GM12878 (cell line): ENCODE data around the gene LMX1B. TPM values are rescaled to one million over a fixed set of nuclear protein-coding genes. Genes with fewer than 3 reads are reported as not detected.

Source experiments
- ATAC-seq: fragments of 200-7000 bp; cut with Tn5 transposase; 3 replicates; pipeline ENCODE4 v1.9.1; 2020; ENCODE audit warnings: mild to moderate bottlenecking, moderate library complexity
- BruUV-seq: library from RNA; stranded (reverse); fragments of 400-500 nt; replicated peaks from 2 replicates; lab custom pipeline; 2021; lab: Mats Ljungman, UMichigan
- CTCF ChIA-PET: fragments of 300-600 bp; sonication (Branson Sonifier 250); formaldehyde crosslinking; extraction: SDS; loops from one replicate; lab custom pipeline; 2021; ENCODE audit warnings: inconsistent platforms; lab: Yijun Ruan, JAX
- POLR2A ChIA-PET: fragments of 350-600 bp; formaldehyde crosslinking; extraction: SDS; loops from one replicate; lab custom pipeline; 2021; ENCODE audit warnings: inconsistent platforms; lab: Charles Lee
- RAD21 ChIA-PET: fragments of 300-600 bp; sonication (Branson Sonifier 250); formaldehyde crosslinking; loops from one replicate; lab custom pipeline; 2023; ENCODE audit warnings: antibody characterized with exemption; ENCODE audit not compliant: unreplicated experiment; lab: Charles Lee
- SMC1A ChIA-PET: fragments of 300-600 bp; sonication (Branson Sonifier 250); formaldehyde crosslinking; loops from one replicate; lab custom pipeline; 2023; ENCODE audit not compliant: unreplicated experiment, uncharacterized antibody; lab: Charles Lee
- DNase-seq: peaks from one replicate; pipeline ENCODE4 v3.0.0-alpha.2; 2011; ENCODE audit warnings: low read depth, low spot score
- FAIRE-seq: peaks from 3 replicates; lab custom pipeline; 2011; peaks lifted over from hg19 to GRCh38; lab: Jason Lieb, UNC
- H2AFZ ChIP-seq: 2 replicates; pipeline ENCODE4 v1.6.0; 2011; ENCODE audit warnings: low read depth, low read length, control low read depth; ENCODE audit not compliant: control insufficient read depth
- H3K27ac ChIP-seq: 2 replicates; pipeline ENCODE4 v1.5.1; 2011; ENCODE audit warnings: control low read depth; ENCODE audit not compliant: control insufficient read depth, insufficient read depth
- H3K27me3 ChIP-seq, 2 experiments: replicated peaks in 1 of 2; 2 replicates each; pipeline versions ENCODE4 v1.6.0 to v1.6.1; 2011; ENCODE audit warnings: low read length in 1 of 2; ENCODE audit not compliant: control insufficient read depth in 2 of 2, insufficient read depth in 2 of 2
- H3K36me3 ChIP-seq, 2 experiments: 2 replicates each; pipeline ENCODE4 v1.5.1; 2011; ENCODE audit warnings: low read length in 1 of 2; ENCODE audit not compliant: control insufficient read depth in 2 of 2, insufficient read depth in 2 of 2
- H3K4me1 ChIP-seq: 2 replicates; pipeline ENCODE4 v1.6.1; 2011; ENCODE audit warnings: mild to moderate bottlenecking, low read length, moderate library complexity, mixed read lengths; ENCODE audit not compliant: control insufficient read depth, insufficient read depth
- H3K4me2 ChIP-seq: 2 replicates; pipeline ENCODE4 v1.6.0; 2011; ENCODE audit warnings: control low read depth; ENCODE audit not compliant: control insufficient read depth, insufficient read depth
- H3K4me3 ChIP-seq: fragments of 200-600 bp; sonication (generic); 2 replicates; pipeline ENCODE4 v1.5.1; 2016
- H3K79me2 ChIP-seq: 2 replicates; pipeline ENCODE4 v1.6.0; 2011; ENCODE audit warnings: low read length; ENCODE audit not compliant: control insufficient read depth, insufficient read depth
- H3K9ac ChIP-seq: 2 replicates; pipeline ENCODE4 v1.8.0; 2011; ENCODE audit warnings: low read length, control low read depth, mixed read lengths; ENCODE audit not compliant: control insufficient read depth, insufficient read depth
- H3K9me3 ChIP-seq: replicated peaks from 3 replicates; pipeline ENCODE4 v1.5.1; 2011; ENCODE audit warnings: mild to moderate bottlenecking, low read length; ENCODE audit not compliant: control insufficient read depth, insufficient read depth
- H4K20me1 ChIP-seq: 2 replicates; pipeline ENCODE4 v1.6.0; 2011; ENCODE audit not compliant: control insufficient read depth, insufficient read depth
- E2F4 ChIP-seq: IDR thresholded peaks from 2 replicates; pipeline ENCODE4 v1.6.1; 2012; ENCODE audit warnings: low read depth, low read length, improper control_type of control experiment
- EED ChIP-seq: sonication (generic); IDR thresholded peaks from 2 replicates; pipeline ENCODE4 v1.6.1; 2016; ENCODE audit warnings: antibody characterized with exemption, low read depth
- ETV6 ChIP-seq, 2 experiments: fragments of 450-650 bp in 1 of 2; IDR thresholded peaks in 1 of 2; conservative IDR thresholded peaks in 1 of 2; 2 replicates each; pipeline ENCODE4 v1.6.1; 2014; ENCODE audit warnings: antibody characterized with exemption in 1 of 2, borderline replicate concordance in 1 of 2, low read depth in 1 of 2, mild to moderate bottlenecking in 1 of 2, moderate library complexity in 1 of 2
- EZH2 ChIP-seq: IDR thresholded peaks from 2 replicates; pipeline ENCODE4 v1.6.1; 2012; ENCODE audit warnings: low read depth, mild to moderate bottlenecking, control low read depth, inconsistent platforms, low read length, borderline replicate concordance; ENCODE audit not compliant: control insufficient read depth
- HDAC2 ChIP-seq: fragments of 200-600 bp; sonication (generic); IDR thresholded peaks from 2 replicates; pipeline ENCODE4 v1.6.1; 2017
- IKZF1 ChIP-seq: fragments of 450-650 bp; conservative IDR thresholded peaks from 2 replicates; pipeline ENCODE4 v1.6.1; 2017; ENCODE audit warnings: antibody characterized with exemption, mild to moderate bottlenecking
- RELB ChIP-seq: fragments of 450-650 bp; IDR thresholded peaks from 2 replicates; pipeline ENCODE4 v1.6.1; 2017; ENCODE audit warnings: low read depth, mild to moderate bottlenecking, moderate library complexity
- RFX5 ChIP-seq: IDR thresholded peaks from 2 replicates; pipeline ENCODE4 v1.6.1; 2011; ENCODE audit warnings: low read depth, low read length, improper control_type of control experiment
- SMARCA5 ChIP-seq: fragments of 450-650 bp; IDR thresholded peaks from 2 replicates; pipeline ENCODE4 v1.6.1; 2017; ENCODE audit warnings: mild to moderate bottlenecking
- STAT1 ChIP-seq: fragments of 450-650 bp; conservative IDR thresholded peaks from 2 replicates; pipeline ENCODE4 v1.6.1; 2014; ENCODE audit warnings: antibody characterized with exemption, mild to moderate bottlenecking
- TBL1XR1 ChIP-seq: IDR thresholded peaks from 2 replicates; pipeline ENCODE4 v1.6.1; 2012; ENCODE audit warnings: low read depth, low read length, improper control_type of control experiment
- TCF12 ChIP-seq: IDR thresholded peaks from 2 replicates; pipeline ENCODE4 v1.6.1; 2011; ENCODE audit warnings: low read depth, mild to moderate bottlenecking, low read length
- TCF3 ChIP-seq: IDR thresholded peaks from 2 replicates; pipeline ENCODE4 v1.6.1; 2012; ENCODE audit warnings: low read depth, mild to moderate bottlenecking, low read length, borderline replicate concordance; ENCODE audit not compliant: insufficient read depth
- TCF7 ChIP-seq: IDR thresholded peaks from 2 replicates; pipeline ENCODE4 v1.6.1; 2014; ENCODE audit warnings: antibody characterized with exemption, borderline replicate concordance
- WRNIP1 ChIP-seq: IDR thresholded peaks from 2 replicates; pipeline ENCODE4 v1.6.1; 2011; ENCODE audit warnings: low read depth, low read length, improper control_type of control experiment, borderline replicate concordance
- ZZZ3 ChIP-seq: IDR thresholded peaks from 2 replicates; pipeline ENCODE4 v1.6.1; 2011; ENCODE audit warnings: low read depth; ENCODE audit not compliant: control insufficient read depth, insufficient read length
- WGBS: methylation state at CpG from one replicate; pipeline ENCODE4 v1.1.6; 2016; ENCODE audit warnings: low lambda C conversion rate; ENCODE audit not compliant: insufficient replicate concordance, insufficient coverage; ENCODE audit errors: missing lambda C conversion rate; 5-methylcytosine and 5-hydroxymethylcytosine counted together
- in situ Hi-C: fragments of 300-500 bp; cut with MboI; formaldehyde crosslinking; loops from 9 replicates; pipeline ENCODE4 v1.14.3; 2018; ENCODE audit warnings: mixed read lengths
- intact Hi-C: fragments of 100-400 bp; cut with micrococcal nuclease; formaldehyde crosslinking; loops from one replicate; pipeline ENCODE4 v1.14.2; 2022; ENCODE audit not compliant: unreplicated experiment
- polyA plus RNA-seq, 11 experiments: library from polyadenylated mRNA; depleted of rRNA in 4 of 11; unstranded in 6 of 11; stranded (reverse) in 5 of 11; fragments of >200 nt; fragmentation: Nextera tagmentation in 4 of 11; fragmentation: Illumina TruSeq in 1 of 11; extraction: Ambion mirVana in 4 of 11; extraction: Trizol in 1 of 11; gene quantifications; 1 replicate in 1 of 11; 2 replicates in 10 of 11; pipeline versions ENCODE4 v1.2.1 to v1.2.3, GENCODE V29; 2011 to 2016; ENCODE audit warnings: inconsistent platforms in 2 of 11, missing spikeins in 2 of 11, low read depth in 1 of 11
- total RNA-seq, 4 experiments: library from RNA; depleted of rRNA in 3 of 4; stranded (reverse); fragments of >200 nt in 3 of 4; fragmentation: Illumina TruSeq in 1 of 4; extraction: Trizol in 1 of 4; gene quantifications; 2 replicates each; pipeline versions ENCODE4 v1.2.1 to v1.2.3, GENCODE V29; 2013 to 2021
- TF ChIP-seq, protein P1 (sequence below): fragments of 450-650 bp; formaldehyde crosslinking; IDR thresholded peaks from 2 replicates; pipeline ENCODE4 v1.4.0; 2020; ENCODE audit warnings: mild to moderate bottlenecking, moderate library complexity
- TF ChIP-seq, protein P2 (sequence below): fragments of 450-650 bp; IDR thresholded peaks from 2 replicates; pipeline ENCODE4 v1.6.1; 2016; ENCODE audit warnings: mild to moderate bottlenecking

The LMX1B gene
- total and polyA plus RNA-seq, 10 of the 15 experiments (the other 5 are each of a cell fraction or from before 2014, with no cell fraction given) = not detected

DNA sequence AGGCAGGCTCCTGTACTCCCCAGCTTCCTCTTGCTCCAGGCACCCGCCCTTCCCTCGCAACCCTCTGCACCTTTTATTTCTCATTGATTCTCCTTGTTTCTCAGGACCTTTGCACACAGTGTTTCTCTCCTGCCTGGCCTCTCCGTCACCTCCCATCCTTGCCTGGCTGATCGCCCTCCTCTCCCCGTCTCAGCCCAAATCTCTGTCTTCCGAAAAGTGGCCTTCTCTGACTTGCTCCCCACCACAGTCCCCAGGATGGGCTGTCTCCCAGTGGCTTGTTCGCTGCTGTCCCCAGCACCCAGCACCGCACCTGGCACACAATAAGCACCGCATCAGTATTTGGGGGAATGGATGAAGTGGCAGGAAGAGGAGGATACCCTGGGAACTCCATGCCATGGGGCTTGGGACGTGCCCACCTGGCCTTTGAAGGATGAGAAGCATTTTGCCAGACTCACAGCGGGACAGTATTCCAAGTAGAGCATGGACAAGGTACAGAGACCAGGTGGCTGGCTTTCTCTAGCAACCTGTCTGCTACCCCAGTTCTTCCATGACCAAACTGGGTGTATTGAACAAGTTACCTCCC is 62.5 kb downstream of the LMX1B start:
- ChIA-PET SMC1A (interaction anchor here (0.7 kb wide), 1 partner anchor 46 kb away, joined by 3 read pairs; no protein-coding TSS in a partner anchor), RAD21 (no interaction called here), CTCF (no interaction called here), POLR2A (no interaction called here)
- no peak overlapping the region for H3K4me2 ChIP-seq
- H3K4me3 ChIP-seq = no peak overlapping the region
- H3K4me1 ChIP-seq = no peaks in the 10 kb centered on the region
- in situ Hi-C loops (no loop called here), intact Hi-C loops (no loop called here)
- peaks cover 20 to 23% of the 10 kb centered on the region in 2 experiments for H3K27me3 ChIP-seq
- no peaks in the 10 kb centered on the region for H3K79me2 ChIP-seq
- no peak overlapping the region for H3K9ac ChIP-seq
- no peak overlapping the region for H2AFZ ChIP-seq
- no peaks in the 10 kb centered on the region for H4K20me1 ChIP-seq
- H3K36me3 ChIP-seq = no peaks in the 10 kb centered on the region
- ATAC-seq (no peak), FAIRE-seq (no peak), DNase-seq (no peak)
- H3K9me3 ChIP-seq = no peaks in the 10 kb centered on the region
- WGBS = 5% methylated on average over 11 of the region's 11 CpGs
- no TSS peak for BruUV-seq
- H3K27ac ChIP-seq = no peak overlapping the region
- no peak for TF ChIP-seq TBL1XR1
- no peak for TF ChIP-seq TCF3
- no peak for TF ChIP-seq ETV6 (conservative IDR thresholded peaks at IDR 0.05 in 1 of 2, IDR thresholded peaks at IDR 0.05 in 1 of 2; ENCODE audit: borderline replicate concordance in 1 of 2, low read depth in 1 of 2)
- TF ChIP-seq WRNIP1 = no peak
- TF ChIP-seq, protein P1, sequence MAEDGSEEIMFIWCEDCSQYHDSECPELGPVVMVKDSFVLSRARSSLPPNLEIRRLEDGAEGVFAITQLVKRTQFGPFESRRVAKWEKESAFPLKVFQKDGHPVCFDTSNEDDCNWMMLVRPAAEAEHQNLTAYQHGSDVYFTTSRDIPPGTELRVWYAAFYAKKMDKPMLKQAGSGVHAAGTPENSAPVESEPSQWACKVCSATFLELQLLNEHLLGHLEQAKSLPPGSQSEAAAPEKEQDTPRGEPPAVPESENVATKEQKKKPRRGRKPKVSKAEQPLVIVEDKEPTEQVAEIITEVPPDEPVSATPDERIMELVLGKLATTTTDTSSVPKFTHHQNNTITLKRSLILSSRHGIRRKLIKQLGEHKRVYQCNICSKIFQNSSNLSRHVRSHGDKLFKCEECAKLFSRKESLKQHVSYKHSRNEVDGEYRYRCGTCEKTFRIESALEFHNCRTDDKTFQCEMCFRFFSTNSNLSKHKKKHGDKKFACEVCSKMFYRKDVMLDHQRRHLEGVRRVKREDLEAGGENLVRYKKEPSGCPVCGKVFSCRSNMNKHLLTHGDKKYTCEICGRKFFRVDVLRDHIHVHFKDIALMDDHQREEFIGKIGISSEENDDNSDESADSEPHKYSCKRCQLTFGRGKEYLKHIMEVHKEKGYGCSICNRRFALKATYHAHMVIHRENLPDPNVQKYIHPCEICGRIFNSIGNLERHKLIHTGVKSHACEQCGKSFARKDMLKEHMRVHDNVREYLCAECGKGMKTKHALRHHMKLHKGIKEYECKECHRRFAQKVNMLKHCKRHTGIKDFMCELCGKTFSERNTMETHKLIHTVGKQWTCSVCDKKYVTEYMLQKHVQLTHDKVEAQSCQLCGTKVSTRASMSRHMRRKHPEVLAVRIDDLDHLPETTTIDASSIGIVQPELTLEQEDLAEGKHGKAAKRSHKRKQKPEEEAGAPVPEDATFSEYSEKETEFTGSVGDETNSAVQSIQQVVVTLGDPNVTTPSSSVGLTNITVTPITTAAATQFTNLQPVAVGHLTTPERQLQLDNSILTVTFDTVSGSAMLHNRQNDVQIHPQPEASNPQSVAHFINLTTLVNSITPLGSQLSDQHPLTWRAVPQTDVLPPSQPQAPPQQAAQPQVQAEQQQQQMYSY (CRISPR knock-in tag) = no peak
- TF ChIP-seq SMARCA5 = no peak
- no peak for TF ChIP-seq TCF12
- no peak for TF ChIP-seq HDAC2
- no peak for TF ChIP-seq RELB
- TF ChIP-seq, protein P2, sequence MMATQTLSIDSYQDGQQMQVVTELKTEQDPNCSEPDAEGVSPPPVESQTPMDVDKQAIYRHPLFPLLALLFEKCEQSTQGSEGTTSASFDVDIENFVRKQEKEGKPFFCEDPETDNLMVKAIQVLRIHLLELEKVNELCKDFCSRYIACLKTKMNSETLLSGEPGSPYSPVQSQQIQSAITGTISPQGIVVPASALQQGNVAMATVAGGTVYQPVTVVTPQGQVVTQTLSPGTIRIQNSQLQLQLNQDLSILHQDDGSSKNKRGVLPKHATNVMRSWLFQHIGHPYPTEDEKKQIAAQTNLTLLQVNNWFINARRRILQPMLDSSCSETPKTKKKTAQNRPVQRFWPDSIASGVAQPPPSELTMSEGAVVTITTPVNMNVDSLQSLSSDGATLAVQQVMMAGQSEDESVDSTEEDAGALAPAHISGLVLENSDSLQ = no peak
- TF ChIP-seq E2F4 = no peak
- no peak for TF ChIP-seq IKZF1
- TF ChIP-seq EED = no peak
- no peak for TF ChIP-seq EZH2
- TF ChIP-seq STAT1 = no peak
- no peak for TF ChIP-seq RFX5
- no peak for TF ChIP-seq ZZZ3
- TF ChIP-seq TCF7 = no peak
